Stimulated activated CD8-positive, alpha-beta memory T cell treated with anti-CD3 and anti-CD28 coated beads, Interleukin-2, amount 100 ng/mL, for 1 hour (primary cell): ENCODE results near the gene MCHR1.

Experiments used
- DNase-seq, 2 donors: peaks; one replicate each; pipeline ENCODE4 v3.0.0-alpha.2; 2020; ENCODE audit warnings: low read depth in 2 of 2

Gene MCHR1, protein sequence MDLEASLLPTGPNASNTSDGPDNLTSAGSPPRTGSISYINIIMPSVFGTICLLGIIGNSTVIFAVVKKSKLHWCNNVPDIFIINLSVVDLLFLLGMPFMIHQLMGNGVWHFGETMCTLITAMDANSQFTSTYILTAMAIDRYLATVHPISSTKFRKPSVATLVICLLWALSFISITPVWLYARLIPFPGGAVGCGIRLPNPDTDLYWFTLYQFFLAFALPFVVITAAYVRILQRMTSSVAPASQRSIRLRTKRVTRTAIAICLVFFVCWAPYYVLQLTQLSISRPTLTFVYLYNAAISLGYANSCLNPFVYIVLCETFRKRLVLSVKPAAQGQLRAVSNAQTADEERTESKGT

DNA sequence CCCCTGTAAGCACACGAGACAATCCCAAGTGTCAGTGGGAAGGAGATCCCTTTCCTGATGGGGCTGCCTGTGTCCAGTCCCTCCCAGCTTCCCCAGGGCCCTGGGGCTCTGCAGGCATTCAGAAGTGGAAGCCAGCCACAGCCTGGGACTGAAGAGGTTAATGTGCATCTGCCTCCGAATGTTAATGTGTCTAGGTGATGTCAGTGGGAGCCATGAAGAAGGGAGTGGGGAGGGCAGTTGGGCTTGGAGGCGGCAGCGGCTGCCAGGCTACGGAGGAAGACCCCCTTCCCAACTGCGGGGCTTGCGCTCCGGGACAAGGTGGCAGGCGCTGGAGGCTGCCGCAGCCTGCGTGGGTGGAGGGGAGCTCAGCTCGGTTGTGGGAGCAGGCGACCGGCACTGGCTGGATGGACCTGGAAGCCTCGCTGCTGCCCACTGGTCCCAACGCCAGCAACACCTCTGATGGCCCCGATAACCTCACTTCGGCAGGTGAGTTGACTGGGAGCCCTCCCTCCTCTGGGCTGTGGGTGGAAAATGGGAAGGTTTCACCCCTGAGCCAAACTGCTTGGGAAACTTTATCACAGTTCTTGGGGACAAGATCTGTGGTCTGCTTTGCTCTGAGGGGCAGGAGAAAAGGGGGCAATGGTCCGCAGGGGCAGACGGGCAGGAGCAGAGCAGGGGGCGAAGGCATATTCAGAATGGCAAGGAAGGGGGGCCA is at the start of gene MCHR1:
TSS of gene MCHR1 (plus strand) at position 236 of the 715 bp plus-strand sequence. CDS start at position 405, 169 bp downstream.
- no peak for DNase-seq

DNA sequence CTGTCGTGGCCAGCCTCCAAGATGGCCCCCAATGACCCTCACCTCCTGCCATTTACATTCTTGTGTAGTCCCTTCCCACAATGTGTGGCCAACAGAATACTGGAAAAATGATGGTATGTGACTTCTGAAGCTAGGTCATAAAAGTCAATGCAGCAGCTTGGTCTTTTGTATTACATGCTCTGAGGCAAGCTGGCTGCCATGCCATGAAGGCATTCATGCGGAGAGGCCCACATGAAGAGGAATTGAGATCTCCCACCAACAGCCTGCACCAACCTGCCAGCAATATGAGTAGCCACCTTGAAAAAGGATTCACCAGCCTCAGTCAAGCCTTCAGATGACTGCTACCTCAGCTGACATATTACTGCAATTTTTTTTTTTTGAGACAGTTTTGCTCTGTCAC is 47.4 kb upstream of the MCHR1 start:
- DNase-seq: no peak

DNA sequence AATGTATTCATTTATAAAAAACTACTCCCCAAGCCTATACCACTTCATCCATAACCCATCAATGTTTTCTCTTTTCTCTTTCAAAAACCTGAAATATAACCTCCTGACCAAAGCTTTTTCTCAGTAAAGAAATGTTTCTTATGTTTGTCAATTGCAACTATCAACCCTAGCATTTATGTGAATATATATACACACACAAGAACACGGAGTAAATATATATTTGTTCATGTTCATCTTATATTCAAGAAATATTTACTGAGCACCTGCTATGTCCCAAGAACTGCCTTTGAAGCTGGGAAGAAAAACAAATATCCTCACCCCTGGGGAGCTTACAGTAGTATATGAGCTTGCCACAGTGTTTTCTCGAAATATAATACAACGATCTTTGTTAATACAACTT is 46.2 kb upstream of the MCHR1 start:
- DNase-seq: no peak

DNA sequence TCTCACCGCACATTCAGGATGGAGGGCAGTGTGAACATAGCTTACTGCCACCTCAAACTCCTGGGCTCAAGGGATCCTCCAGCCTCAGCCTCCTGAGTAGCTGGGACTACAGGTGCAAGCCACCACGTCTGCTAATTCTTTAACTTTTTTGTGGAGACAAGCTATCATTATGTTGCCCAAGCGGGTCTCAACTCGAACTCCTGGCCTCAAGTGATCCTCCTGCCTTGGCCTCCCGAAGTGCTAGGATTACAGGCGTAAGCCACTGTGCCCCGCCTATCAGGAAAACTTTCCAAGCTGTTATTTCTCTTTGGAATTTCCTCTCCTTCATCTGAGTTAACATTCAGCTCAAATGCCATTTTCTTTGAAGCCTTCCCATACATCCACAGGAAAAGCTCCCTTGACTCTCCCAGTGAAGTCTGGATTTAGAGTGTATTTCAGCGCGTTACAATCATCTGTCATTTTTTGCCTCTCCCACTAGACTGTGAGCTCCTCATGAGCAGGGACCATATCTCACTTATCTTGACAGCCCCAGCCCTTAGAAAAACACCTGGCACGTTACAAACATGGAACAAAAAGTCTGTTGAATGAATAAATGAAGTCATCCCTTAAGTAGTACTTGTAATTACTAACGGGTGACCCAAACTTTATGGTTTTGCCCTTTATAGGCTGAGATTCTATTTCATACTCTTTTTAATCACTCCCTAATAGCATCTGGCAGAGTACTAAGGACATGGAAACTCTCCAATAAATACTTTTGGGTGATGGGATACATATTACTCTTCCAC is 45.0 kb upstream of the MCHR1 start:
- DNase-seq: no peak

DNA sequence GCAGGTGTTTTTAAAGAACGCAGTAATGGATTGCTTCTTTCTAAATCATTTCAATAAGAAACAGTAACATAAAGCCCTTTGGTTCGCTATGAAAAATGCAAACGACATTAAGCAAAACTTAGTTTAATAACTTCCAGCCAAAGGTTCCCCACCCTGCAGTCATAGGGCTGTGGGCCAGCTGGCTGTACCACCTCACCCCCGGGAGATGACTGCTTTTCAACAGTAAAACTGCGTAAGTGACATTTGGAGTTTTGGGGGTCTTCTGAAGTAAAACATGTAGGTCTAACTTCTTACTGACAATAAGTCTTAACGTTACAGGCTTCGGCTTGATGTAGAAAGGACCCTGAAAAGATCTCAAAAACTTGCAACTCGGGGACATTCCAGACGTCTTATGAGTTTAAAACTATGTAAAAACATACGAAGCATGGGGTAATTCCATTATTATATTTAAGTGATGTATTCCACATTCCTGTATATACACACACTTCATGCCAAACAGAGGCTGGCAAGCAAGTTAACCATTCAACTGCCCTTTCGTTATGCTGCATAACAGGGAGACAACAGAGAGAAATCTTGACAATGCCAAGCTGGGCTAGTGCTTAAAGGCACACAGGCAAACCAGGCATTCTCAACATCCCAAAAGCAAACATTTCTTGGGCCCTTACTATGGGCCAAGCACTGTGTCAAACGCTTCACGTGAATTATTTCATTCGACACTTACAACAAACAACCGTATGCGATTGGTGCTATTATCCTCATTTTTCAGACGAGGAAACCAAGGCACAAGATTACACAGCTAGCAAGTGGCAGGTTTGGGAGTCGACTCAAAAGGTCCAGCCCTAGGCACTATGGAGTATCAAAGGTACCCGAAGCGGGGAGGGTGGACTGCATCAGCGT is 44.0 kb upstream of the MCHR1 start:
- no peak for DNase-seq

DNA sequence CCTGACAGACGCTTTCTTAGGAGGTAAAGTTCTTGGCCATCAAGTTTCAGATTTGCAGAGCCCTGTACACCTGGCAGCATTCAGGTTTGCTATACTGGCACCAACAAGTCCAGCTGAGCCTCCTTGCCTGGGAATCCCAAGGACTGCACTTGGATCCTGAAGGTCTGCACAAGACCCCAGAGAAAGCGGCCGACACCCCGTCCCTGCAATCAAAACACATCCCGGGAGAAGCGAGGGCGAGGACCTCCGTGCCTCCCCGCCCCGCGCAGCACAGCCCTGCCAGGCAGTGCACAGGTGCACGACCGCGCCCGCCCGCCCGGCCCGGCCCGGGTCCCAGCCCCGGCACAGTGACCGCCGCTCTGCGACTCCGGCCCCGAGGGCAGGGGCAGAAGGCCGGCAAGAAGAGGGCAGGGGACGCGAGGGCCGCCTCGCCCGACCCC is 43.3 kb upstream of the MCHR1 start:
- DNase-seq: no peak

DNA sequence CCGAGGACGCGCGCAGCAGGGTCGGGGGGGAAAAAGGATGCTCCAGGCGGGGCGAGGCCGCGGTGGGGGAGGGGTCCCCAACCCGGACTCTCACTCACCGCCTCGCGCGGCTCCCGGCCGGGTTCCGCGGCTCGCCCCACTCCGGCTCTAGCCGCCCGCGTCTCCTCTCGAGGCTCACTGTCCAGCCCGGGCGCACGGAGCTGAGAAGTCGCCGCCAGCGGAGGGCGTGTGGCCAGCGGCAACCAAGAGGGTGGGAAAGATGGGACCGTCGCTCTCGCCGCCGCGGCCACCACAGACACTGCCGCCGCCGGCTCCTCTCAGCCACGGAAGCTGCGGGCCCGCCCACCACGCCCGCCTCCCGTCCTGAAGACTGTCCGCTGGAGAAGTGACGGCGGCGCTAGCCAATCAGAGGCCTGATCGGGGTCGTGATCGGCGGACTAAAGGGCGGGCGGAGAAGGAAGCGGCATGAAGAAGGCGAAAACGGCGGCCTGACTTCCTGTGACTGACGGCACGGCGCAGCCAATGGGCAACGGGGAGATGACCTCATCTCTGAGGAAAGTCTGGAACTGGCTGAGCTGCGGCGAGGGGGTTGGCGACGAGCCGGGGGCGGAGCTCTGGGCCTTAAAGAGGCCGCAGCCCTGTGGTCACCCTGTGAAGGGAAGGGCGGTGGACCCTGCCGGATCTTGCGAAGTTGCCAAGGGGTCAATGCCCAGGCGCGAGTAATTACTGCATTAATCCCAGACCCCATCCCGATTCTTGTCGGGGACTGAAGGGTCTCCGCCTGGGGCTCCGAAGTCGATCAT is 42.7 kb upstream of the MCHR1 start, which contains the start of gene MRTFA:
TSS of gene MRTFA (minus strand) at position 340 of the 803 bp plus-strand sequence.
- DNase-seq: peak; percentile 99

DNA sequence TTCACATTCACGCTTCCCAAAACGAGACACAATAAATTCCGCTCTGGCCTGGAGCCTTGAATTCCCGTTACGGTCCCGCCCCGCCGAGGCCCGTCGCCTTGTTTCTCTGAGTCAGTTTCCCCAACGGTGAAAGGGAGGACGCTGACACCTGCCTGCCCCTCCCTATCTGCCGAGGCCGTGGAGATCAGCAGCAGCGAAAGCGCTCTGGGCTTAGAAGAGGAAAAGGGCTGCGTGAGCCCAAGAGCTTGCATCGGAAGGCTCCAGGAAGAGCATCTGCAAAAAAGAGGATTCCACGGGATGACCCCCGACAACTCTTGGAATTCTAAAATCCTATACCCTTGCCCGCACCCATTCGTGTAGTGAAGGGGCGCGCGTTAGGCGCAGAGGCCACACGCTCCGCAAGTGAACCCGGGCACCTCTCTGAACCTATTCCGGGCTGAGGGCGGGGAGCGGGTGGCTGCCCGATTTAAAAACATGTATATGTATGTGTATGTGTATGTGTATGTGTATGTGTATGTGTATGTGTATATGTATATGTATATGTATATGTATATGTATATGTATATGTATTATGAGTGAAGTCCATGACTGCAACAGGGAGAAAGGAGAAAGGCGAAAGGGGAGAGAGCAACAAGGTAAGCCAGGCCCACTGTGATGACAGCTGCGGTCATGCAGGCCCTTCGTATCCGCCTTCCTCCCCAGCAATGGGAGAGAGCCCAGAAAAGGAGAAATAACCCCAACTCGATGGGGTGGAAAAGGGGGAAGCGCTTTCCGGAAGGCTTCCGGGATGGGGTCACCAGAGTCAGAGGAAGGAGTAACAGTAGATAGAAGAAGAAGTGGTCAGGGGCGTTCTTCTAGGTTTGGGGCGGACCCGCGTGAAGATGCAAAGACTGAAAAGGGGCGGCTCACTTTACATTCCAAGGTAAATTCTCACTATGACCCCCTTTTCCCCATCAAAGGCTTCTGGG is 41.8 kb upstream of the MCHR1 start:
- DNase-seq: peak; percentile 22 to 31

DNA sequence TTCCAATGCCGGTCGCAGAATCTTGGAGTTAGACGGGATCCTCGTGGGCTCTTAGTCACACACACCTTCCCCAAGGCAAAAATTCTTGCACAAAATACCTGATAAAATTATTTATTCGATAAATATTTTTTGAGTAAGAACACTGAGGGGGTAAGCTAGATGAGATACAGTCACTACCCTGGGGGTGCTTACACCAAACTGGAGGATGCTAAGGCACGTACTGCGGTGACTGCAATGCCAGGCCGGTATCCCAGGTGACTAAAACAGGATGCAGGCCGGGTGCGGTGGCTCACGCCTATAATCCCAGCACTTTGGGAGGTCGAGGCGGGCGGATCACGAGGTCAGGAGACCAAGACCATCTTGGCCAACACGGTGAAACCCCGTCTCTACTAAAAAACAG is 41.0 kb upstream of the MCHR1 start:
- DNase-seq: no peak

DNA sequence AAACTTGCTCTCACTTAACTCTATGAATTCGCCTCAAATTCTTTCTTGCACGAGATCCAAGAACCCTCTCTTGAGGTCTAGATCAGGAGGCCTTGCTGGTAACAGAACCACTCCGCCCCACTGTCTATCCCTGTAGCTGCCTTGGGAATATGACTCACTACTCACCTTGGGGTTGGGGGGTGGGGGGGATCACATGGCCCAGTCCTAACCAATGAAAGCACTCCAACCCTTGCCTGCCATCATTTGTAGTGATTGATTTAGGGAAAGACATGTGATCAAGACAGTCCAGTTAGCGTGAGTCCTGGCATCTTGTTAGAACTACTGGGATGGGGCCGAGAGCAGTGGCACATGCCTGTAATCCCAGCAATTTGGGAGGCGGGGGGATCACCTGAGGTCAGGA is 38.0 kb upstream of the MCHR1 start:
- no peak for DNase-seq

DNA sequence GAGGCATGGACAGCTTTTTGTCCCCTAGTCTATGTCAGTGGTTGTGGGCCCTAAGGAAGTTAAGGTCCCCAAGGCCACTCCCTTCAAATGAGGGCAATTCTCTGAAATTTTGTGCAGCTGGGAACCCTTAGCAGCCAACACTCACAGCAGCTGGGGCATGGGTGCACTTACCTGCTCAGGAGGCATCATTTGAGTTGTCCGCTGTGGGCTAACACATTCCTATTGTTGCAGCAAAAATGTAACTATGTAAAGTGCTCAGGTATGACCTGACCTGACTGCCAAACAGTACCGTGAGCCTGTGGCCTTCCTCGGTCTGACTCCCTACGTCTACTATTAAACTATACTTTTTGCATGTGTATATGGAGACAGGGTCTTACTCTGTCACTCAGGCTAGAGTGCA is 37.0 kb upstream of the MCHR1 start:
- no peak for DNase-seq

DNA sequence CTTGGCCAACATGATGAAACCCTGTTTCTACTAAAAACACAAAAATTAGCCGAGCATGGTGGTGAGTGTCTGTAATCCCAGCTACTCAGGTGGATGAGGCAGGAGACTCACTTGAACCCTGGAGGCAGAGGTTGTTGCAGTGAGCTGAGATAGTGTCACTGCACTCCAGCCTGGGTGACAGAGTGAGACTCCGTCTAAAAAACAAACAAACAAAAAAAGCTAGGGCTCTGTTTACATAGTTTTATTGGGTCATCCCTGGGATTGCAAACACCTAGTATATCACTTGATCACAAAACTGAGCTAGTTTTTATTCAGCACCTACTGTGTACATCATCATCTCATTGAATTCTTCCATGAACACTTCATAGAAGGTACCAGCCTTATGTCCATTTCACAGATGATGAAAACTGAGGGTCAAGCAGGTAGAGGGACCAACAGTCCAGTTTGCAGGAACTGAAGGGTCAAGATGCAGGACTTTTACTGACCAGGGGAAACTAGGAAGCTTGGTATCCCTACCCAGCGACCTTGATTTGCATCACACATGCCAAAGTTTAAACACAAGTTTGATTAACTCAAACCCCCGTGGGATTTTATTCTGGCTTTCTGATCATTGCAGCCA is 33.6 kb upstream of the MCHR1 start:
- DNase-seq: no peak

DNA sequence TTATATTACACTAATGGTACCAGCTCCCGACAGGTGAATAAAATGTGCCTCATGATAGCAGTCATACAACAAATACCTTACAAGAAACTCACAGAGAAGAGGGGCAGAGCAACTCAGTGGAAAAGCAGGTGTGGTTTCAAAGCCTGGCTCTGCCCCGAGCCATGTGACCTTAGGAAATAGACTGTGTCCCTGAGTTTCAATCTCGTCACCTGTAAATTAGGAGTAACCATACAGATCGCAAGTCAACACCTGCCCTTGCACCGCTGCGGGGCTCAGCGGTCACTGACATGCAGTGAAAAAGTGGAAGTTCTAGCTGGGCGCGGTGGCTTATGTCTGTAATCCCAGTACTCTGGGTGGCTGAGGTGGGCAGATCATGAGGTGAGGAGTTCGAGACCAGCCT is 30.9 kb upstream of the MCHR1 start:
- DNase-seq: no peak

DNA sequence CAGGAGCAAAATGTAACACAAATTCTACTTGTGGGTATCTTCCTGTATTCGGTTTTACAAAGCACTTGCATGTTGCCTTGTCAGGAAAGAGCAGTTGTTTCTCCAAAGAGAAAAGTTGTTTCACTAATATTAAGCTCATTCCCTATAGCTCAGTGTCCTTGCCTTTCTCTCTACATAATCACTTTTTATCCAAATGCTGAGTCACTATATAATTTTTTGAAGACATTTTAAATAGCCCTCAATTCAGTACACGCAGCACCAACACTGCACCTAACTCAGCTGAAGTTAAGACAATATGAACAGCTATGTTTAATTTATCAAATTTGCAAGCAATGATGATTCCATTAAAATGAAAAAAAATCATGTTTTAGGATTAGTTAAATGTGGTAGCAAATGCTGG is 28.2 kb upstream of the MCHR1 start:
- no peak for DNase-seq

DNA sequence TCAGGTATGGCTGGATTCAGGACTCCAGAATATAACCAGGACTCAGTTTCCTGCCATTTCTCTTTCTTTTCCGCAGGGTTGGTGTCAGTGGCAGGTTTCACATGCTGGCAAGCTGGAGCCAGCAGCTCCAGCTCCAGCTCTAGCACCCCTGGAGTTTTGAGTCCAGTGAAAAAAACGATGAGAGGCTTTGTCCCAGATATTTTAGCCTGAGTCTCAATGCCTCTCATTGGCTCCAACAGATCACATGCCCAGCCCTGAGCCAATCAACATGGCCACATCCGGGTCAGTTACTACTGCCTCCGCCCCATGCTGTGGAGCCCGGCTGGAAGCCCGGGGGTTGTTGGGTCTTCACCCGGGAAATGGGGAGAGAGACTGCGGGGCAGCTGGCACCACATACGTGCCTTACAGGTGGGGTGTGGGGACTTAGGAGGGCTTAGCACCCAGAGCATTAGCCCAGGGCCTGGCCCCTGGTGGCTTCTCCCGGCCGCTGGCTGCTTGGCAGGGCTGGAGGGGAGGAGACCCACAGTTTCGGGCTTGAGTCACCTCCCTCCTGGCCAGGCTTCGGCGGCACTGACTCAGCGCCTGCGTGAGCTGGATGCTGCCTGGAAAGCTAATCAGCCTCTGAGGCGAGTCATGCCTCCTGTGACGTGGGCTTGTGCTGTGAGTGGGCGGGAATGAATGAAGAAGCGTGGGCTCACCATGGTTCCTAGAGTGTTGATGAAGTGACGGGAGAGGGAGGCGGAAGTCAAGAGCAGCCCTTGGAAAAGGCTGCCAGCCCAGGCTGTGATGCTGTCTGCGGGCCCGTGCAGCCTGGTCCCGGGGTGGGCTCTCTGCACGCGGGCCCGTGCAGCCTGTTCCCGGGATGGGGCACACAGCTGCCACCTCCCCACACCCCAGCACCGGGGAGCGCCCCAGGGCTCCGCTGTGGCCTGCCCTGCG is 27.5 kb upstream of the MCHR1 start:
- peak; percentile 34 to 58 for DNase-seq

DNA sequence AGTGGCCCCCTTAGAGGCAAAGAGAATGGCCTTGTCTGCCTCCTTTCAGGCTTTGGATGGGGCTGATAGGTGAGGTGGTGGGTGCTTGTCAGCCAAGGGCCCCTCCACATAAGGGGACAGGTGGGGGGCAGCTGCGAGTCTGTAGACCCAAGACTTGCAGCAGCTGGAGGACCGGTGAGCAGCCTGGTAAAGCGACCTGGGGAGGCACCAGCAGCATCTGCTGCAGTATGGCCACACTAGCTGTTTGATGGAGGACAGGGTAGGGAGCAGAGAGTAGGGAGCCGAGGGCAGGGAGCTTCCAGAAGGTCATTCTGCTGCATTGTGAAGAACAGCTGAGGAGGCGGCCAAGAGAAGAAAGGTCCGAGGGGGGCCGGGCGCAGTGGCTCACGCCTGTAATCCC is 25.9 kb upstream of the MCHR1 start:
- DNase-seq: no peak

DNA sequence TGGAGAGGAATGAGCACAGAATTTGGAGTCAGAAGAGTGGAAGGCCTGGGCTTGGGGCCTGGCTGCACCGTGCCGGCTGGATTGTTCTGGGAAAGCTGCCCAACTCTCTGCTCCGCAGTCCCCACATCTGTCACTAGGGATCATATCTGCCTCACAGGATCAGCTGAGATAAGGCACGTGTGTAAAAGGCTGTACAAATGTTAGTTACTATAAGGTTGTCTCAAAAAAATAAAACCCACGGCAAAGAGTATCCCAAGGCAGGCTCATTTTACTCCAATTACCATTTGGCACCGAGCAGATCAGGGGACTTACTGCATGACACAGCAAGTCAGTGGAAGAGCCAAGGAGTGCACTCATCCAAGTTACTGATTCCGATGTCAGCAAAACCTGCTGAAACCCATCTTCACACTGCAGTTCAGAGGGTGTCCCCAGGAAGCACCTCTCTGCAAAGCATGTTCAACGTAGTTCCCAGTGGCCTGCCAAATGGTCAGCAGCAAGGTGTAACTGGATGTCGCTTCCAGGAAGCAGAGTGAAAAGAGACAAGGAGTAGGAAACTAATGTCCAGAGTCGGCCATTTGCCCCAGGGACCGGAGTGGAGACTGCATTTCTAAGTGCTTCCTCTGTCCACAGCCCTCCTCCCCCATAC is 24.6 kb upstream of the MCHR1 start:
- DNase-seq: no peak
